MCF 10A (cell line): ENCODE results near the gene ARHGEF19. TPM values are rescaled to one million over a fixed set of nuclear protein-coding genes. Genes with fewer than 3 reads are reported as not detected.

Source experiments
- BruUV-seq: library from RNA; stranded (reverse); fragments of 400-500 nt; replicated peaks from 2 replicates; lab custom pipeline; 2021; lab: Mats Ljungman, UMichigan
- CTCF ChIA-PET: fragments of 300-600 bp; sonication (Branson Sonifier 250); formaldehyde crosslinking; extraction: SDS; loops from one replicate; lab custom pipeline; 2021; ENCODE audit warnings: antibody characterized with exemption, inconsistent platforms; lab: Yijun Ruan, JAX
- POLR2A ChIA-PET: fragments of 300-600, 350-650 bp; sonication (Branson Sonifier 250); formaldehyde crosslinking; extraction: SDS; loops from one replicate; lab custom pipeline; 2020; ENCODE audit warnings: antibody characterized with exemption, inconsistent platforms; lab: Yijun Ruan, JAX
- DNase-seq: peaks from one replicate; pipeline ENCODE4 v3.0.0-alpha.2; 2018; ENCODE audit not compliant: unreplicated experiment
- H3K27ac Mint-ChIP-seq: one replicate; pipeline ENCODE4 v1.8.0; 2022; ENCODE audit warnings: mild to moderate bottlenecking, low read depth, mixed read lengths; ENCODE audit not compliant: unreplicated experiment
- H3K27me3 Mint-ChIP-seq: one replicate; pipeline ENCODE4 v1.8.0; 2022; ENCODE audit warnings: mixed read lengths; ENCODE audit not compliant: insufficient read depth, unreplicated experiment
- H3K36me3 Mint-ChIP-seq: one replicate; pipeline ENCODE4 v1.8.0; 2022; ENCODE audit warnings: mild to moderate bottlenecking, moderate library complexity, mixed read lengths; ENCODE audit not compliant: insufficient read depth, unreplicated experiment
- H3K4me1 Mint-ChIP-seq: one replicate; pipeline ENCODE4 v1.8.0; 2022; ENCODE audit warnings: mixed read lengths; ENCODE audit not compliant: insufficient read depth, unreplicated experiment
- H3K4me3 Mint-ChIP-seq: one replicate; pipeline ENCODE4 v1.8.0; 2022; ENCODE audit warnings: mild to moderate bottlenecking, moderate library complexity, mixed read lengths; ENCODE audit not compliant: unreplicated experiment
- H3K9me3 Mint-ChIP-seq: one replicate; pipeline ENCODE4 v1.8.0; 2022; ENCODE audit warnings: mixed read lengths; ENCODE audit not compliant: unreplicated experiment
- CTCF ChIP-seq: fragments of 200-600 bp; IDR thresholded peaks from one replicate; pipeline ENCODE4 v1.8.0; 2022; ENCODE audit warnings: antibody characterized with exemption, mild to moderate bottlenecking; ENCODE audit not compliant: unreplicated experiment
- intact Hi-C: fragments of 100-400 bp; cut with micrococcal nuclease; formaldehyde crosslinking; loops from 2 replicates; pipeline ENCODE4 v1.14.1; 2022
- total RNA-seq: library from RNA; stranded (reverse); gene quantifications from 2 replicates; pipeline ENCODE4 v1.2.3, GENCODE V29; 2022

Gene ARHGEF19
- total RNA-seq, 1 experiment from 2014 or later: 1.9 TPM

- ChIA-PET CTCF (interaction anchor here (0.6 to 1.1 kb wide), 5 partner anchors 13 to 587 kb away, joined by 3 to 4 read pairs (median 3); no protein-coding TSS in a partner anchor), POLR2A (interaction anchor here (0.6 to 2.3 kb wide), 2 partner anchors 15 to 171 kb away, joined by 3 to 8 read pairs; partner anchors contain the start of gene CPLANE2)
- H3K4me3 Mint-ChIP-seq: no peak overlapping the region
- peaks cover 6% of the 10 kb centered on the region for H3K4me1 Mint-ChIP-seq
- no TSS peak for BruUV-seq
- no peaks in the 10 kb centered on the region for H3K36me3 Mint-ChIP-seq
- no peak overlapping the region for H3K27ac Mint-ChIP-seq
- H3K27me3 Mint-ChIP-seq: no peaks in the 10 kb centered on the region
- intact Hi-C loops: no loop called here
- no peaks in the 10 kb centered on the region for H3K9me3 Mint-ChIP-seq
- no peak for TF ChIP-seq CTCF
- no peak for DNase-seq
Measured at GRCh38 chr1:16221499-16221898, 9.0 kb upstream of the ARHGEF19 start.

- Mint-ChIP-seq H3K27me3 (no peaks in the 10 kb centered on the region), H3K36me3 (no peaks in the 10 kb centered on the region), H3K9me3 (no peaks in the 10 kb centered on the region), H3K27ac (no peak overlapping the region), H3K4me1 (peaks cover 6% of the 10 kb centered on the region), H3K4me3 (no peak overlapping the region)
- no TSS peak for BruUV-seq
- POLR2A ChIA-PET: interaction anchor here (1.2 to 2.3 kb wide), 2 partner anchors 8 to 16 kb away, joined by 3 to 8 read pairs; partner anchors contain the start of gene CPLANE2
- intact Hi-C loops: no loop called here
- no peak for DNase-seq
- CTCF ChIA-PET: interaction anchor here (0.6 to 1.2 kb wide), 2 partner anchors 79 to 138 kb away, joined by 3 read pairs; no protein-coding TSS in a partner anchor
- TF ChIP-seq CTCF: no peak
Measured at GRCh38 chr1:16219968-16220500, 7.6 kb upstream of the ARHGEF19 start.

GRCh38 chr1:16218674-16219071, 6.2 kb upstream of the ARHGEF19 start:
- no TSS peak for BruUV-seq
- DNase-seq: no peak
- no peaks in the 10 kb centered on the region for H3K9me3 Mint-ChIP-seq
- CTCF ChIA-PET: interaction anchor here (0.6 to 0.8 kb wide), 3 partner anchors 138 to 1964 kb away, joined by 3 to 4 read pairs (median 3); no protein-coding TSS in a partner anchor
- POLR2A ChIA-PET: interaction anchor here (1.2 kb wide), 1 partner anchor 29 kb away, joined by 3 read pairs; no protein-coding TSS in a partner anchor
- TF ChIP-seq CTCF: no peak
- no peaks in the 10 kb centered on the region for H3K27me3 Mint-ChIP-seq
- H3K4me1 Mint-ChIP-seq: peaks cover 6% of the 10 kb centered on the region
- H3K27ac Mint-ChIP-seq: no peak overlapping the region
- intact Hi-C loops: no loop called here
- no peaks in the 10 kb centered on the region for H3K36me3 Mint-ChIP-seq
- no peak overlapping the region for H3K4me3 Mint-ChIP-seq

- intact Hi-C loops: no loop called here
- Mint-ChIP-seq H3K27ac (no peak overlapping the region), H3K4me1 (peaks cover 6% of the 10 kb centered on the region), H3K4me3 (no peak overlapping the region), H3K9me3 (no peaks in the 10 kb centered on the region), H3K36me3 (no peaks in the 10 kb centered on the region), H3K27me3 (no peaks in the 10 kb centered on the region)
- no peak for TF ChIP-seq CTCF
- no peak for DNase-seq
- ChIA-PET POLR2A (interaction anchor here (0.6 to 1.7 kb wide), 5 partner anchors 14 to 95 kb away, joined by 3 to 16 read pairs (median 3); partner anchors contain the start of gene CPLANE2), CTCF (interaction anchor here (0.5 to 1.5 kb wide), 6 partner anchors 11 to 1963 kb away, joined by 3 to 4 read pairs (median 3); no protein-coding TSS in a partner anchor)
- no TSS peak for BruUV-seq
Measured at GRCh38 chr1:16218014-16218673, 5.7 kb upstream of the ARHGEF19 start.
